RWPE1 (cell line): ENCODE data around the gene SLC35B3.
"Not testable (repeated sequence)": the region's sequence is repeated elsewhere in the genome, so short reads cannot be mapped to it uniquely, and the experiment has no call there.

Source experiments
- CTCF ChIA-PET: fragments of 350-600 bp; sonication (Branson Sonifier 250); formaldehyde crosslinking; extraction: SDS; loops from one replicate; lab custom pipeline; 2021; lab: Yijun Ruan, JAX
- POLR2A ChIA-PET: fragments of 400-600 bp; formaldehyde crosslinking; extraction: SDS; loops from one replicate; lab custom pipeline; 2020; ENCODE audit warnings: antibody characterized with exemption; ENCODE audit not compliant: low non-redundant PET; lab: Yijun Ruan, JAX
- DNase-seq: peaks from one replicate; pipeline ENCODE4 v3.0.0; 2012; ENCODE audit warnings: low spot score
- H3K27ac ChIP-seq: fragments of 450-650 bp; 2 replicates; pipeline ENCODE4 v1.5.1; 2017
- TF ChIP-seq, protein P1 (sequence below): fragments of 450-650 bp; conservative IDR thresholded peaks from 2 replicates; pipeline ENCODE4 v1.5.1; 2017; ENCODE audit warnings: low read depth, mild to moderate bottlenecking

The SLC35B3 gene

DNA sequence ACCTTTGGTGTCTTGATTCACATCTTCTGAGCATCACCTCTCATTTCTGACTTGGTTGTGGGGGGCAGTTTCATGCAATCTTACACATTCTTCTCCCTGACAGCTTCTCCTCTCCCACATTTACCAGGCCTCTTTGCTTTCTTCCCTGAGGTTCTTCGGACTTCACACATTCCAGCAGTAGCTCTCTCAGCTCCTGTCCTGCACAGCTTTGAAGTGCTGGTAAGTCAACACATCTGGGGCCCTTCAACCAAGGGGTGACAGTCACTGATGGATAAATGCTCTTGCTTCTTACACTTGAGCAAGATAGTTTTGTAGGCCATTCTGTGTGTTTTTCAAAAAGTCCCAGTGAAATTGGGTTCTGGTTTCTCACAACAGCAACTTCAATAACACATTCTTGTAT is 2.5 kb upstream of the SLC35B3 start:
- POLR2A ChIA-PET, result no interaction called here
- CTCF ChIA-PET, result interaction anchor here (0.6 kb wide), 1 partner anchor 219 kb away, joined by 3 read pairs; no protein-coding TSS in a partner anchor

DNA sequence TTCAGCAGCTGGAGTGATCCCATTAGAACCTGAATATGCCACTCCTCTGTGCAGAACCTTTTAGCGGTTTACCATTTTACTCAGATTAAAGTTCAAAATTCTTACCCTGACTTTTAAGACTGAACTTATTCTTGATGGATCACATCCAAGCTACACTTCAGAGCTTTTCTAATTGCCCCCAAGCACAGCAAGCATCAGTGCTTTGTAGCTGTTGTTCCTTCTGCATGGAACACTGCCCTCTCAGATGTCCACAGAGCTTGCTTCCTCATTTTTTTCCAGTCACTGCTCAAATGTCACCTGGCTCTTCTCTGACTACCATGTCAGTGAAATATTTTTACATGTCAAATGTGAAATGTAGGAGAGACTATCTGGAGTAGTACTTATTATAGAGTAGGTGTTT is 1.6 kb upstream of the SLC35B3 start:
- DNase-seq, result no peak
- POLR2A ChIA-PET, result no interaction called here
- CTCF ChIA-PET, result interaction anchor here (0.6 kb wide), 1 partner anchor 417 kb away, joined by 3 read pairs; no protein-coding TSS in a partner anchor
- TF ChIP-seq, protein P1, sequence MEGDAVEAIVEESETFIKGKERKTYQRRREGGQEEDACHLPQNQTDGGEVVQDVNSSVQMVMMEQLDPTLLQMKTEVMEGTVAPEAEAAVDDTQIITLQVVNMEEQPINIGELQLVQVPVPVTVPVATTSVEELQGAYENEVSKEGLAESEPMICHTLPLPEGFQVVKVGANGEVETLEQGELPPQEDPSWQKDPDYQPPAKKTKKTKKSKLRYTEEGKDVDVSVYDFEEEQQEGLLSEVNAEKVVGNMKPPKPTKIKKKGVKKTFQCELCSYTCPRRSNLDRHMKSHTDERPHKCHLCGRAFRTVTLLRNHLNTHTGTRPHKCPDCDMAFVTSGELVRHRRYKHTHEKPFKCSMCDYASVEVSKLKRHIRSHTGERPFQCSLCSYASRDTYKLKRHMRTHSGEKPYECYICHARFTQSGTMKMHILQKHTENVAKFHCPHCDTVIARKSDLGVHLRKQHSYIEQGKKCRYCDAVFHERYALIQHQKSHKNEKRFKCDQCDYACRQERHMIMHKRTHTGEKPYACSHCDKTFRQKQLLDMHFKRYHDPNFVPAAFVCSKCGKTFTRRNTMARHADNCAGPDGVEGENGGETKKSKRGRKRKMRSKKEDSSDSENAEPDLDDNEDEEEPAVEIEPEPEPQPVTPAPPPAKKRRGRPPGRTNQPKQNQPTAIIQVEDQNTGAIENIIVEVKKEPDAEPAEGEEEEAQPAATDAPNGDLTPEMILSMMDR, result no peak
- no peak overlapping the region for H3K27ac ChIP-seq

More for the DNA sequence above, 2.5 kb upstream of the SLC35B3 start:
- TF ChIP-seq, protein P1, result no peak
- no peak for DNase-seq
- H3K27ac ChIP-seq, result no peak overlapping the region

DNA sequence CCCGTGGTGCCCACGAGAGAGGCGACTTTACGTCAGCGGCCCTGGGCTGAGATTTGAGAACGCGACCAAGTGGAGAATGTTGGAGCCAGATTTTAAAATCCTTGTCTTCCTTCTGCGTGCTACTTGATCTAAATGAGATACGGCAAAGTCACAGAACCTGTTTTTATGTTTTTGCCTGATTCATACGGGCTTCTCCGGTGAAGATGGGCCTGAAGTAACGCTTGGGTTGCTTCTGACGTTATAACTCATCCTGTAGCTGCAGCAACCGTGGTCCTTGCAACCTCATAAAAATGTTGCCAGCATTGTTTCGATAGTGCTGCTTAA is 462 bp upstream of the SLC35B3 start:
- peak; percentile 30 for DNase-seq
- TF ChIP-seq, protein P1, result no peak
- ChIA-PET POLR2A (no interaction called here), CTCF (no interaction called here)
- peak overlapping the region; percentile 88 for H3K27ac ChIP-seq

DNA sequence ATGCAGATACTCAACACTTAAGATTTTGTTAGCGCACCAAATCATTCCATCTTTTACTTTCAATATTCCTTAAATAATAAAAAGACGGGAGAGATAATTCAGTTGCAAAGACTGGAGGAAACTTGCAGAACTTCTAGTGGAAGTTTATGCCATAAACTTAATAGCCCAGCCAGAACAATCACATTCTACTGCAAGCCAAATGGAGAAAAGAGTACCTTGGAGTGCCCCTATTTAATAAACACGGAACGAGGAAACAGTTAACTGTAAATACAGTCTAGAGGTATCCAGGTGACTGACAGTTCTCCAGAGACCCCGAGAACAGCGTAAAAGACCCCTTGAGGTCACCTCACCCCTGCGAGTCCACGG is 635 bp downstream of the SLC35B3 start:
- no peak for DNase-seq
- POLR2A ChIA-PET, result no interaction called here
- TF ChIP-seq, protein P1, result no peak
- CTCF ChIA-PET, result no interaction called here
- H3K27ac ChIP-seq, result peak overlapping the region; percentile 88

DNA sequence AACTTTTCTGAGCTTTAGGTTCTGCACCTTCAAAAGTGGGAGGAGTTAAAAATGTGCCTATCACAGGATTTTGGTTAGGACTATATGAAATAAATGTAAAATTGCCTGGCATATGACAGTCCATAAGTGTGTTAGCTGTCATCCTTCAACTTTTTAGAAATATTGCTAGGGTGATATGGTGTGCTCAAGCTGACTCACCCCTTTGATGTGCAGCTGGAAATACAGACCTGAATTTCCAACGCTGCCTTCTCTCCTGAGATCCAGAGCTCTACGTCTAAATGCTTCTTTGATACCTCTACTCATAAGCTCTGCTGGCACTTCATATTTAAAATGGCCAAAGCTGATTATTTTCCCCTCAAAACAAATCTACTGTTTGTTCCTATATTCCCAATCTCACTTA is 2.7 kb downstream of the SLC35B3 start:
- TF ChIP-seq, protein P1, result no peak
- DNase-seq, result no peak
- ChIA-PET POLR2A (no interaction called here), CTCF (interaction anchor here (0.6 kb wide), 1 partner anchor 11 kb away, joined by 4 read pairs; no protein-coding TSS in a partner anchor)
- no peak overlapping the region for H3K27ac ChIP-seq

DNA sequence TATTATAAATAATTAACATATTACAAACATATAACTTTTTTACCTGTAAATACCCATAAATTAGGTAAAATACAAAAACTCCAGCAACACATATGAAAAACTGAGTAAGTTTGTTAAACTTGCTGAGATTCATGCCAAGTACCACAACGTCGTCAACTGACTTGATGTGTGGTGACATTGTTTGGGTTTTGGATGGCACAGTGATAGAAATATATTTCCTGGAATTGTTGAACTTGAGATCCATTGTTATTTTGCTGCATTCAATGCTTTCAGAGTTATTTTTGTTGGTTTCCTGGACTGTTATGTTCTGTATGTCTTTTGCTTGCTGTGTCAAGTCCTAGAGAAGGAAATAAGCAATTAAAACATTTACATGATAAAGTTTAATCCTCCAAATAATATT is 5.5 kb downstream of the SLC35B3 start:
- TF ChIP-seq, protein P1, result no peak
- no peak for DNase-seq
- ChIA-PET POLR2A (no interaction called here), CTCF (no interaction called here)
- H3K27ac ChIP-seq, result no peak overlapping the region

DNA sequence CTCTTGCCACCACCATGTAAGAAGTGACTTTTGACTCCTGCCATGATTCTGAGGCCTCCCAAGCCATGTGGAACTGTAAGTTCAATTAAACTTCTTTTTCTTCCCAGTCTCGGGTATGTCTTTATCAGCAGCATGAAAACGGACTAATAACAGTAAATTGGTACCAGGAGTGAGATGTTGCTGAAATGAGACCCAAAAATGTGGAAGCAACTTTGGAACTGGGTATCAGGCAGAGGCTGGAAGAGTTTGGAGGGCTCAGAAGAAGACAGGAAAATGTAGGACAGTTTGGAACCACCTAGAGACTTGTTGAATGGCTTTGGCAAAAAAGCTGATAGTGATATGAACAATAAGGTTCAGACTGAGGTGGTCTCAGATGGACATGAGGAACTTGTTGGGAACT is 8.8 kb downstream of the SLC35B3 start:
- DNase-seq, CTCF ChIA-PET, POLR2A ChIA-PET, H3K27ac ChIP-seq: not testable (repeated sequence)
